Lung (tissue), 12 donors: ENCODE measurements around the gene JAM2. TPM values are rescaled to one million over a fixed set of nuclear protein-coding genes. Genes with fewer than 3 reads are reported as not detected.
A peak's percentile ranks its signal among the peaks of the same experiment; 100 is the strongest.
"Not testable (repeated sequence)": the region's sequence is repeated elsewhere in the genome, so short reads cannot be mapped to it uniquely, and the experiment has no call there.

Source experiments
- ATAC-seq: fragments of 200-7000 bp; cut with Tn5 transposase; one replicate; pipeline ENCODE4 v1.9.1; 2020; ENCODE audit warnings: moderate number of reproducible peaks; ENCODE audit not compliant: insufficient read depth, low FRiP score
- DNase-seq, 3 donors: peaks; one replicate each; pipeline ENCODE4 v3.0.0-alpha.2; 2013 to 2017
- H3K27ac ChIP-seq, 2 donors: one replicate each; pipeline ENCODE4 v1.5.1; 2013; ENCODE audit warnings: mild to moderate bottlenecking in 2 of 2, moderate library complexity in 2 of 2, control low read depth in 1 of 2, inconsistent platforms in 1 of 2, low read depth in 1 of 2, low read length in 1 of 2
- H3K27me3 ChIP-seq, 3 donors: one replicate each; pipeline ENCODE4 v1.5.1; 2013; ENCODE audit warnings: low read length in 2 of 3; ENCODE audit not compliant: control insufficient read depth in 3 of 3, insufficient read depth in 3 of 3
- H3K36me3 ChIP-seq, 4 donors: one replicate each; pipeline ENCODE4 v1.5.1; 2013; ENCODE audit warnings: low read length in 4 of 4, mild to moderate bottlenecking in 1 of 4, moderate library complexity in 1 of 4; ENCODE audit not compliant: control insufficient read depth in 4 of 4, insufficient read depth in 4 of 4
- H3K4me1 ChIP-seq, 5 donors: one replicate each; pipeline ENCODE4 v1.5.1; 2013; ENCODE audit warnings: low read length in 5 of 5, mild to moderate bottlenecking in 2 of 5, moderate library complexity in 1 of 5; ENCODE audit not compliant: control insufficient read depth in 5 of 5, insufficient read depth in 5 of 5
- H3K4me3 ChIP-seq: one replicate; pipeline ENCODE4 v1.5.1; 2013; ENCODE audit warnings: mild to moderate bottlenecking, control low read depth, moderate library complexity
- H3K9ac ChIP-seq, 2 donors: one replicate each; pipeline ENCODE4 v1.5.1; 2013; ENCODE audit warnings: low read length in 2 of 2, control low read depth in 1 of 2; ENCODE audit not compliant: insufficient read depth in 1 of 2
- H3K9me3 ChIP-seq, 4 donors: one replicate each; pipeline ENCODE4 v1.5.1; 2013; ENCODE audit warnings: low read length in 3 of 4, mild to moderate bottlenecking in 1 of 4, moderate library complexity in 1 of 4; ENCODE audit not compliant: control insufficient read depth in 4 of 4, insufficient read depth in 3 of 4
- WGBS, 2 donors: extraction: QIAGEN DNeasy Blood & Tissue Kit; methylation state at CpG; one replicate each; pipeline ENCODE4 v1.1.7; 2013; 5-methylcytosine and 5-hydroxymethylcytosine counted together
- polyA plus RNA-seq, 2 donors: library from polyadenylated mRNA; stranded (reverse); fragments of 200-250 nt; gene quantifications; one replicate each; pipeline ENCODE4 v1.2.1, GENCODE V29; 2013
- total RNA-seq, 2 donors: library from RNA; depleted of rRNA in 1 of 2; stranded (reverse); fragments of >200 nt in 1 of 2; gene quantifications; one replicate each; pipeline ENCODE4 v1.2.1, GENCODE V29; 2014 to 2021
- TF ChIP-seq, protein P1 (sequence below): IDR thresholded peaks from 2 replicates; pipeline ENCODE4 v1.5.1; 2012; ENCODE audit warnings: mild to moderate bottlenecking; ENCODE audit errors: control extremely low read depth, extremely low read depth
- donor health status: control.
- donor health status: control.
- donor health status: Bipolar disorder and iron deficiency.
- donor health status: healthy.
- donor health status: DM: yes; HTN: yes; CAD: no.

Gene JAM2
- total and polyA plus RNA-seq, 4 donors = 11.1 to 57.1 (median 14.4) TPM

- no peak for DNase-seq
- Histone ChIP-seq H3K27ac (no peak overlapping the region), H3K9me3 (no peaks in the 10 kb centered on the region), H3K4me3 (no peak overlapping the region), H3K9ac (no peak overlapping the region), H3K27me3 (no peaks in the 10 kb centered on the region), H3K36me3 (no peaks in the 10 kb centered on the region), H3K4me1 (peaks cover 0 to 2% (median 0%) of the 10 kb centered on the region in 5 donors)
- TF ChIP-seq, protein P1, sequence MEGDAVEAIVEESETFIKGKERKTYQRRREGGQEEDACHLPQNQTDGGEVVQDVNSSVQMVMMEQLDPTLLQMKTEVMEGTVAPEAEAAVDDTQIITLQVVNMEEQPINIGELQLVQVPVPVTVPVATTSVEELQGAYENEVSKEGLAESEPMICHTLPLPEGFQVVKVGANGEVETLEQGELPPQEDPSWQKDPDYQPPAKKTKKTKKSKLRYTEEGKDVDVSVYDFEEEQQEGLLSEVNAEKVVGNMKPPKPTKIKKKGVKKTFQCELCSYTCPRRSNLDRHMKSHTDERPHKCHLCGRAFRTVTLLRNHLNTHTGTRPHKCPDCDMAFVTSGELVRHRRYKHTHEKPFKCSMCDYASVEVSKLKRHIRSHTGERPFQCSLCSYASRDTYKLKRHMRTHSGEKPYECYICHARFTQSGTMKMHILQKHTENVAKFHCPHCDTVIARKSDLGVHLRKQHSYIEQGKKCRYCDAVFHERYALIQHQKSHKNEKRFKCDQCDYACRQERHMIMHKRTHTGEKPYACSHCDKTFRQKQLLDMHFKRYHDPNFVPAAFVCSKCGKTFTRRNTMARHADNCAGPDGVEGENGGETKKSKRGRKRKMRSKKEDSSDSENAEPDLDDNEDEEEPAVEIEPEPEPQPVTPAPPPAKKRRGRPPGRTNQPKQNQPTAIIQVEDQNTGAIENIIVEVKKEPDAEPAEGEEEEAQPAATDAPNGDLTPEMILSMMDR = no peak
- WGBS, 2 donors = 75 to 84% methylated on average over 4 of the region's 4 CpGs
- no peak for ATAC-seq
Observed at GRCh38 chr21:25624511-25624910, 14.5 kb upstream of the JAM2 start.

- Histone ChIP-seq H3K9me3 (no peaks in the 10 kb centered on the region), H3K4me1 (peaks cover 0 to 2% (median 0%) of the 10 kb centered on the region in 5 donors), H3K9ac (no peak overlapping the region), H3K27ac (no peak overlapping the region), H3K27me3 (no peaks in the 10 kb centered on the region), H3K4me3 (no peak overlapping the region), H3K36me3 (no peaks in the 10 kb centered on the region)
- TF ChIP-seq, protein P1 = no peak
- peak in 2 of 3 donors; percentile 39 to 45 for DNase-seq
- 60 to 81% methylated on average over 1 of the region's 1 CpG for WGBS, 2 donors
- ATAC-seq = no peak
Observed at GRCh38 chr21:25625036-25625435, 14.0 kb upstream of the JAM2 start.

DNA sequence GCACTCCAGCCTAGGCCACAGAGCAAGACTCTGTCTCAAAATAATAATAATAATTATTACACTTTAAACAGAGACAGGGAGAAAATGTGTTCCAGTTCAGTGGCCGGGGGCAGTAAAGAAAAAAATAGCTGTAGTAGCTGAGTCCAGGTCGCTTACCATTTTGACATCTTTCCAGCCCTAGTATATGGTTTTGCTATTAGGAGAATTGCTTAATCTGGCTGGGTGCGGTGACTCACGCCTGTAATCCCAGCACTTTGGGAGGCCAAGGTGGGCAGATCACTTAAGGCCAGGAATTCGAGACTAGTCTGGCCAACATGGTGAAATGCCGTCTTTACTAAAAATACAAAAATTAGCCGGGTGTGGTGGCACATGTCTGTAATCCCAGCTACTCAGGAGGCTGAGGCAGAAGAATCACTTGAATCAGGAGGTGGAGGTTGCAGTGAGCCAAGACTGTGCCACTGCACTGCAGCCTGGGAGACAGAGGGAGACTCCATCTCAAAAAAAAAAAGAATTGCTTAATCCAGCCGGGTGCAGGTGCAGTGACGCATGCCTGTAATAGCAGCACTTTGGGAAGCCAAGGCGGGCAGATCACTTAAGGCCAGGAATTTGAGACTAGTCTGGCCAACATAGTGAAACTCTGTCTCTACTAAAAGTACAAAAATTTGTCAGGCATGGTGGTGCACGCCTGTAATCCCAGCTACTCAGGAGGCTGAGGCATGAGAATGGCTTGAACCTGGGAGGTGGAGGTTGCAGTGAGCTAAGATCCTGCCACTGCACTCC, 13.1 kb upstream of the JAM2 start:
- not testable (repeated sequence) for DNase-seq, ATAC-seq, H3K9ac ChIP-seq, H3K4me3 ChIP-seq, H3K9me3 ChIP-seq, H3K27me3 ChIP-seq, H3K4me1 ChIP-seq, H3K27ac ChIP-seq, H3K36me3 ChIP-seq
- 89 to 95% methylated on average over 11 of the region's 11 CpGs for WGBS, 2 donors

GRCh38 chr21:25626757-25627156, 12.3 kb upstream of the JAM2 start:
- 48 to 66% methylated on average over 2 of the region's 2 CpGs for WGBS, 2 donors
- TF ChIP-seq, protein P1 = no peak
- H3K9ac ChIP-seq = no peak overlapping the region
- DNase-seq = peak; percentile 22 to 63 (median 45)
- H3K9me3 ChIP-seq = no peaks in the 10 kb centered on the region
- no peak overlapping the region for H3K4me3 ChIP-seq
- peaks cover 0 to 2% (median 0%) of the 10 kb centered on the region in 5 donors for H3K4me1 ChIP-seq
- H3K36me3 ChIP-seq = no peaks in the 10 kb centered on the region
- H3K27me3 ChIP-seq = no peaks in the 10 kb centered on the region
- H3K27ac ChIP-seq = no peak overlapping the region
- ATAC-seq = no peak
